Neural progenitor cell (in vitro differentiated cells): ENCODE results near the gene KMT2E. TPM values are rescaled to one million over a fixed set of nuclear protein-coding genes. Genes with fewer than 3 reads are reported as not detected.

Source experiments
- DNase-seq: peaks from one replicate; pipeline ENCODE4 v3.0.0-alpha.2; 2016; ENCODE audit warnings: low spot score
- H2AFZ ChIP-seq: fragments of 200-600 bp; sonication (generic); replicated peaks from 2 replicates; pipeline ENCODE4 v1.6.1; 2016; ENCODE audit warnings: antibody characterized with exemption
- H3F3A ChIP-seq: fragments of 200-600 bp; sonication (generic); 2 replicates; pipeline ENCODE4 v1.6.1; 2016; ENCODE audit warnings: antibody characterized with exemption, low read depth
- H3K27ac ChIP-seq: fragments of 200-600 bp; sonication (generic); 2 replicates; pipeline ENCODE4 v1.5.1; 2016; ENCODE audit warnings: mild to moderate bottlenecking
- H3K27me3 ChIP-seq: fragments of 200-600 bp; sonication (generic); 2 replicates; pipeline ENCODE4 v1.6.1; 2016; ENCODE audit warnings: mild to moderate bottlenecking, moderate library complexity
- H3K36me3 ChIP-seq: fragments of 200-600 bp; sonication (generic); 2 replicates; pipeline ENCODE4 v1.5.1; 2016
- H3K4me1 ChIP-seq: fragments of 200-600 bp; sonication (generic); 2 replicates; pipeline ENCODE4 v1.6.1; 2016; ENCODE audit warnings: mixed run types
- H3K4me2 ChIP-seq: fragments of 200-600 bp; sonication (generic); 2 replicates; pipeline ENCODE4 v1.6.1; 2016
- H3K4me3 ChIP-seq: fragments of 200-600 bp; sonication (generic); 2 replicates; pipeline ENCODE4 v1.5.1; 2016
- H3K79me2 ChIP-seq: fragments of 200-600 bp; sonication (generic); 2 replicates; pipeline ENCODE4 v1.6.1; 2016; ENCODE audit warnings: low read depth
- H3K9ac ChIP-seq: fragments of 200-600 bp; sonication (generic); 2 replicates; pipeline ENCODE4 v1.6.1; 2016
- H3K9me3 ChIP-seq: fragments of 200-600 bp; sonication (generic); 2 replicates; pipeline ENCODE4 v1.5.1; 2016; ENCODE audit warnings: low read depth
- H4K20me1 ChIP-seq: fragments of 200-600 bp; sonication (generic); 2 replicates; pipeline ENCODE4 v1.6.1; 2016; ENCODE audit warnings: low read depth
- H3K27ac Mint-ChIP-seq: 3 replicates; pipeline ENCODE4 v1.8.0; 2021; ENCODE audit warnings: mixed read lengths
- H3K27me3 Mint-ChIP-seq: 2 replicates; pipeline ENCODE4 v1.8.0; 2022; ENCODE audit warnings: low read depth, mild to moderate bottlenecking, inconsistent platforms, moderate library complexity, mixed read lengths; ENCODE audit not compliant: insufficient read depth
- H3K36me3 Mint-ChIP-seq: 3 replicates; pipeline ENCODE4 v1.8.0; 2021; ENCODE audit warnings: mixed read lengths
- H3K4me1 Mint-ChIP-seq: 3 replicates; pipeline ENCODE4 v1.8.0; 2021; ENCODE audit warnings: mixed read lengths
- H3K4me3 Mint-ChIP-seq: 3 replicates; pipeline ENCODE4 v1.8.0; 2021; ENCODE audit warnings: mild to moderate bottlenecking, moderate library complexity, mixed read lengths
- H3K9me3 Mint-ChIP-seq: 3 replicates; pipeline ENCODE4 v1.8.0; 2020; ENCODE audit warnings: mixed read lengths
- EZH2 ChIP-seq: fragments of 200-600 bp; sonication (generic); IDR thresholded peaks from 2 replicates; pipeline ENCODE4 v1.6.1; 2017; ENCODE audit warnings: antibody characterized with exemption, mild to moderate bottlenecking, moderate library complexity
- EZH2phosphoT487 ChIP-seq: fragments of 200-600 bp; sonication (generic); IDR thresholded peaks from 2 replicates; pipeline ENCODE4 v1.6.1; 2017; ENCODE audit warnings: antibody characterized with exemption
- total RNA-seq: library from RNA; depleted of rRNA; stranded (reverse); fragments of >200 nt; gene quantifications from 2 replicates; pipeline ENCODE4 v1.2.3, GENCODE V29; 2015; ENCODE audit warnings: low replicate concordance
- TF ChIP-seq, protein P1 (sequence below): fragments of 200-600 bp; sonication (generic); IDR thresholded peaks from 2 replicates; pipeline ENCODE4 v1.5.1; 2017; ENCODE audit warnings: antibody characterized with exemption, mild to moderate bottlenecking

The KMT2E gene
- total RNA-seq, 1 donor from 2014 or later = 124 TPM

GRCh38 chr7:104983076-104983577 is 30.9 kb upstream of the KMT2E start:
- Mint-ChIP-seq H3K4me1 (peaks cover 93% of the 10 kb centered on the region), H3K4me3 (peak overlapping the region; percentile 96), H3K27ac (peak overlapping the region; percentile 100), H3K9me3 (no peaks in the 10 kb centered on the region), H3K27me3 (peaks cover 4% of the 10 kb centered on the region), H3K36me3 (peaks cover 6% of the 10 kb centered on the region)
- Histone ChIP-seq H3F3A (peaks cover 91% of the 10 kb centered on the region), H3K9me3 (no peaks in the 10 kb centered on the region), H3K4me3 (peak overlapping the region; percentile 62), H3K4me1 (peaks cover 26% of the 10 kb centered on the region), H4K20me1 (peaks cover 41% of the 10 kb centered on the region), H3K36me3 (no peaks in the 10 kb centered on the region), H3K79me2 (peaks cover 50% of the 10 kb centered on the region), H3K27ac (peak overlapping the region; percentile 97), H3K27me3 (no peaks in the 10 kb centered on the region), H2AFZ (no peak overlapping the region), H3K9ac (peak overlapping the region; percentile 81), H3K4me2 (peak overlapping the region; percentile 86)
- DNase-seq = no peak
- no peak for TF ChIP-seq EZH2
- TF ChIP-seq, protein P1, sequence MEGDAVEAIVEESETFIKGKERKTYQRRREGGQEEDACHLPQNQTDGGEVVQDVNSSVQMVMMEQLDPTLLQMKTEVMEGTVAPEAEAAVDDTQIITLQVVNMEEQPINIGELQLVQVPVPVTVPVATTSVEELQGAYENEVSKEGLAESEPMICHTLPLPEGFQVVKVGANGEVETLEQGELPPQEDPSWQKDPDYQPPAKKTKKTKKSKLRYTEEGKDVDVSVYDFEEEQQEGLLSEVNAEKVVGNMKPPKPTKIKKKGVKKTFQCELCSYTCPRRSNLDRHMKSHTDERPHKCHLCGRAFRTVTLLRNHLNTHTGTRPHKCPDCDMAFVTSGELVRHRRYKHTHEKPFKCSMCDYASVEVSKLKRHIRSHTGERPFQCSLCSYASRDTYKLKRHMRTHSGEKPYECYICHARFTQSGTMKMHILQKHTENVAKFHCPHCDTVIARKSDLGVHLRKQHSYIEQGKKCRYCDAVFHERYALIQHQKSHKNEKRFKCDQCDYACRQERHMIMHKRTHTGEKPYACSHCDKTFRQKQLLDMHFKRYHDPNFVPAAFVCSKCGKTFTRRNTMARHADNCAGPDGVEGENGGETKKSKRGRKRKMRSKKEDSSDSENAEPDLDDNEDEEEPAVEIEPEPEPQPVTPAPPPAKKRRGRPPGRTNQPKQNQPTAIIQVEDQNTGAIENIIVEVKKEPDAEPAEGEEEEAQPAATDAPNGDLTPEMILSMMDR = no peak
- TF ChIP-seq EZH2phosphoT487 = no peak

DNA sequence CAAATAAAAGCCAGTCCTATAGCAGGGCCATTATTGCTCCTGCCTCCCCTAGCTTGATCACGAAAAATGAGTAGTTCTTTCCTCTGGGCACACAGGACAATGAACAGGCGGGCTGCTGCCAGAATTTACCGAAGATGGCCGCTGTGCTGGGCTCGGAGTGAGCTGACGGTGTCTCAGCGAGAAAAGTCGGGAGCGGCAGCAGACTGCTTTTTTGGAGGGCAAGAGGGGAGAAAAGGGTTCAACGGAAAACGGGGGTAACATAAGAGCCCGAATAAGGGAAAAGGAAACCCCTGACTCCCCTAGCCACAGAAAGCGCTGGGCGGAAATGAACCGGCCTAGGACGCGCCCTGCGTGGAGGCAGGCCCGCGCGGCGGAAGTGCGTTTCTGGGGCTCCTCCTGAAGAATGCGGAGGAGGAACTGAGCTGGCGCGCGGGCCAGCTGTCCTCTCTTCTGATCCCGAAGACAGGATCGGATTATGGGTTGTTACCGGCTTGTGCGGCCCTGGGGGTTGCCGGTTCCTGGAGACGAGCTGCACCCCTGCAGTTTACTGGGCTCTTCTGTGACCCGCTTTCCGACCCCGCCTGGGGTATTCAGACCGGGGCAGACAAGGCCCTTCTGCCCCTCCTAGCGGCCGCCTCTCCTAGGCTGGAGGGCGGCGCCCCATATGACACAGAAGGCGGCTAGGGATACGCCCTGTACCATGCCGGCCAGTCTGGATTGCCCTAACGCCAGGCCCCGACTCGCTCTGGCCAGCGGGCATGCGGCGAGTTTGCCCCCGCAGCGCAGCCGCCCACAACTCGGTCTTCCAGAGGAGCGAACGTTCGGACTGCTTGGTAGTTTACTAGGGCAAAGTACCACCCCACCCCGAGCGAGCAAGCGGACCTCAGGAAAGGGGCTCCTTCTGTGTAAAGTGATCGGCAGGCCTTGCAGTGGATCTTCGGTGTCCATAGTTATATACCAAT is 30.1 kb upstream of the KMT2E start:
- Mint-ChIP-seq H3K27me3 (peaks cover 4% of the 10 kb centered on the region), H3K27ac (peak overlapping the region; percentile 100), H3K4me1 (peaks cover 90% of the 10 kb centered on the region), H3K9me3 (no peaks in the 10 kb centered on the region), H3K36me3 (peaks cover 8% of the 10 kb centered on the region), H3K4me3 (peak overlapping the region; percentile 96)
- H3K9ac ChIP-seq = peak overlapping the region; percentile 81
- no peaks in the 10 kb centered on the region for H3K9me3 ChIP-seq
- H3K36me3 ChIP-seq = no peaks in the 10 kb centered on the region
- peaks cover 42% of the 10 kb centered on the region for H3K79me2 ChIP-seq
- peak overlapping the region; percentile 86 for H3K4me2 ChIP-seq
- H3F3A ChIP-seq = peaks cover 92% of the 10 kb centered on the region
- DNase-seq = peak; percentile 92
- H3K27me3 ChIP-seq = no peaks in the 10 kb centered on the region
- H3K27ac ChIP-seq = peak overlapping the region; percentile 97
- H4K20me1 ChIP-seq = peaks cover 34% of the 10 kb centered on the region
- TF ChIP-seq, protein P1 = peak; percentile 42
- no peak for TF ChIP-seq EZH2phosphoT487
- H3K4me1 ChIP-seq = peaks cover 20% of the 10 kb centered on the region
- H3K4me3 ChIP-seq = peak overlapping the region; percentile 62
- no peak overlapping the region for H2AFZ ChIP-seq

DNA sequence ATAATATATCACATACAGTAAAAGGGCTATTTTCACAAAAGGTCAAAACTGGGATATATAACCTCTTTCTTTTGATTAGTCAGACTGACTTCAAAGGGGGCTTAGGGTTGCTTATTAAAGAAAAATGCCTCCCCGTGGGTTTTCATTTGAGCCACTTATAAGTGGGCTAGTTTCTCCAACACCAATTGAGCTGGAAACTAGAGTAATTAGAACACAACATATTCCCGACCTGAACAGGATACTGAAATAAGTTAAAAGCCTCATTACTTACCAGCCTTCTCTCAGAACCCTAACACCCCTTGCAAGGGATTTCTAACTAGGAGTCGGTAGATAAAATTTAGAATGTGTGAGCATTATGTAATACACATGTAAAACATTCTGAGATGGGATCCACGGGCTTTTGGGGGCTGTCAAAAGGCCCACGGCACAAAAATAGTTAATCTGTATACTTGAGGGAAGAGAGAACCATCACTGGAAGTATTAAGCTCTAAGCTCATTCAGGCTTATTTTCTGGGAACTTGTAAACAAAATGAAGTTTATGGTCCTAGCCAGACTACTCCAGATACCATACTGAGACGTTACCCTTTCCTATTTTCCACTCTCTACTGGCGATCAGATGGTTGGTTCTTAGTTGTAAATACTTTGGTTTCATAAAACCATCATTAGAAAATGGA is 29.3 kb upstream of the KMT2E start:
- Histone ChIP-seq H3K9me3 (no peaks in the 10 kb centered on the region), H3K9ac (peak overlapping the region; percentile 81), H3K27me3 (no peaks in the 10 kb centered on the region), H3F3A (peaks cover 84% of the 10 kb centered on the region), H2AFZ (no peak overlapping the region), H3K4me1 (peaks cover 11% of the 10 kb centered on the region), H3K79me2 (peaks cover 38% of the 10 kb centered on the region), H3K4me3 (peak overlapping the region; percentile 62), H4K20me1 (peaks cover 25% of the 10 kb centered on the region), H3K4me2 (peak overlapping the region; percentile 86), H3K36me3 (no peaks in the 10 kb centered on the region), H3K27ac (peak overlapping the region; percentile 97)
- H3K36me3 Mint-ChIP-seq = peaks cover 9% of the 10 kb centered on the region
- peaks cover 81% of the 10 kb centered on the region for H3K4me1 Mint-ChIP-seq
- H3K4me3 Mint-ChIP-seq = peak overlapping the region; percentile 96
- peaks cover 2% of the 10 kb centered on the region for H3K27me3 Mint-ChIP-seq
- DNase-seq = no peak
- peak overlapping the region; percentile 100 for H3K27ac Mint-ChIP-seq
- TF ChIP-seq EZH2 = no peak
- TF ChIP-seq, protein P1 = no peak
- no peak for TF ChIP-seq EZH2phosphoT487
- no peaks in the 10 kb centered on the region for H3K9me3 Mint-ChIP-seq
